ENCODE results near the gene ZDHHC1. TPM values are rescaled to one million over a fixed set of nuclear protein-coding genes. Genes with fewer than 3 reads are reported as not detected.

ZDHHC1 gene
- total and polyA plus RNA-seq, 2 of the 13 experiments (the other 11 are each of a cell fraction or from before 2014, with no cell fraction given): 0.51 to 1.1 TPM

DNA sequence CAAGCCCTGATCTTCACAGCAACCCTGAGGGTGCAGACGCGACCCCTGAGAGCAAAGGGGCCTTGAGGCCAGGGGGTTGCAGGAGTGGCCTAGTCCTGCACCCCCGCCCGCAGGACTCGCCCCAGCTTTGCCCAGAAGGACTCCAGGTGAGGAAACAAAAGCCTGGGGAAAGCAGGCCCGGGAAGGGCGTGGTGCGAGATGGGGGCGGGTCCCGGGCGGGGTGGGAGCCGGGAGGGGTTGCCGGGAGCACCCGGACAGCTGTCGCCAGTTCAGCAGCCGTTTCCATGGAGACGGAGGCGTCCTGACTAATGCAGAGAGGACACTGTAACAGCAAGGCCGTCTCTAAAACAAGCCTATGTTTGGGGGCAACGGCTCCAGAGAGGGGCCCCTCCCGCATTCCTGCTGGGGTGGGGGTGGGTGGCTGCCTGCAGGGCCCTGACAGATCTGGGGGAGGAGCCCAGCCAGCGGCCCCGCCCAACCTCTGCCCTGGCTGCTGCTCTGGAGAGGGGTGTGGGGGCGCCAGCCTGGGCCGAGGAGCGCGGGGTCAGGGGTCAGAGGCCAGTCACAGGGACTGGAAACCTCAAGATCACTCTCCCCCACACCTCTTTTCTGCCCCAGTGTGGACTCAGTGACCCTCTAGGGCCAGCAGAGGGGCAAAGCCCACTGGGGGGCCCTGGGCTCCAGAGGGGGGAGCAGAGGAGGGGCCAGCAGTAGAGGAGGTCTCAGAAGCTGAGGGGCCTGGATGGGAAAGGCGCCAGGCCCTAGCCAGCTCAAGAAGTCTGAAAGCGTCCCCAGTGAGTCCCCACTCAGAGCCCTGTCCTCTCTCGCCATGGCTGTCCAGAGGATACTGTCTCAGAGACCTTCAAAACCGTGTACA, 19.9 kb downstream of the ZDHHC1 start (continued):
- no peak for TF ChIP-seq RERE (CRISPR knock-in tag; IDR thresholded peaks at IDR 0.05; ENCODE audit: low read depth)
- TF ChIP-seq IRF1 (CRISPR knock-in tag; IDR thresholded peaks at IDR 0.05; ENCODE audit: low read depth): no peak
- no peak for TF ChIP-seq SP1 (IDR thresholded peaks at IDR 0.05)
- TF ChIP-seq SP1 (CRISPR knock-in tag; IDR thresholded peaks at IDR 0.05): peak; percentile 56; the same call in 1 of the 2 replicates
- TF ChIP-seq CHCHD3 (CRISPR knock-in tag; IDR thresholded peaks at IDR 0.05): 0 out of 2 replicates have a peak, but pooled peaks have one; percentile 54
- TF ChIP-seq ZNF792 (CRISPR knock-in tag; IDR thresholded peaks at IDR 0.05): 0 out of 2 replicates have a peak, but pooled peaks have one; percentile 41
- TF ChIP-seq MAZ (IDR thresholded peaks at IDR 0.05; ENCODE audit: borderline replicate concordance, low read depth, low read length): peak; percentile 98
- no peak for TF ChIP-seq MAZ (CRISPR knock-in tag; IDR thresholded peaks at IDR 0.05; ENCODE audit: low read depth)
- TF ChIP-seq MTA1 (CRISPR knock-in tag; IDR thresholded peaks at IDR 0.05; ENCODE audit: borderline replicate concordance): peak; percentile 49; the same call in 1 of the 2 replicates
- TF ChIP-seq SMARCC2 (IDR thresholded peaks at IDR 0.05): no peak
- no peak for TF ChIP-seq ZMYM3 (CRISPR knock-in tag; IDR thresholded peaks at IDR 0.05)
- TF ChIP-seq, protein P1, sequence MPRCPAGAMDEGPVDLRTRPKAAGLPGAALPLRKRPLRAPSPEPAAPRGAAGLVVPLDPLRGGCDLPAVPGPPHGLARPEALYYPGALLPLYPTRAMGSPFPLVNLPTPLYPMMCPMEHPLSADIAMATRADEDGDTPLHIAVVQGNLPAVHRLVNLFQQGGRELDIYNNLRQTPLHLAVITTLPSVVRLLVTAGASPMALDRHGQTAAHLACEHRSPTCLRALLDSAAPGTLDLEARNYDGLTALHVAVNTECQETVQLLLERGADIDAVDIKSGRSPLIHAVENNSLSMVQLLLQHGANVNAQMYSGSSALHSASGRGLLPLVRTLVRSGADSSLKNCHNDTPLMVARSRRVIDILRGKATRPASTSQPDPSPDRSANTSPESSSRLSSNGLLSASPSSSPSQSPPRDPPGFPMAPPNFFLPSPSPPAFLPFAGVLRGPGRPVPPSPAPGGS (CRISPR knock-in tag; IDR thresholded peaks at IDR 0.05): 0 out of 2 replicates have a peak, but pooled peaks have one; percentile 62
- TF ChIP-seq SIN3A (IDR thresholded peaks at IDR 0.05; ENCODE audit: borderline replicate concordance, low read depth, low read length): peak; percentile 79; the same call in 1 of the 2 replicates
- TF ChIP-seq, protein P2, sequence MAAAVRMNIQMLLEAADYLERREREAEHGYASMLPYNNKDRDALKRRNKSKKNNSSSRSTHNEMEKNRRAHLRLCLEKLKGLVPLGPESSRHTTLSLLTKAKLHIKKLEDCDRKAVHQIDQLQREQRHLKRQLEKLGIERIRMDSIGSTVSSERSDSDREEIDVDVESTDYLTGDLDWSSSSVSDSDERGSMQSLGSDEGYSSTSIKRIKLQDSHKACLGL (CRISPR knock-in tag; IDR thresholded peaks at IDR 0.05): 0 out of 2 replicates have a peak, but pooled peaks have one; percentile 24
- peak; percentile 45 for TF ChIP-seq ZFY (CRISPR knock-in tag; IDR thresholded peaks at IDR 0.05)
- TF ChIP-seq ZNF207 (IDR thresholded peaks at IDR 0.05; ENCODE audit: borderline replicate concordance): no peak
- peak; percentile 61; the same call in 1 of the 2 replicates for TF ChIP-seq PITX1 (CRISPR knock-in tag; IDR thresholded peaks at IDR 0.05)
- TF ChIP-seq KAT8 (CRISPR knock-in tag; IDR thresholded peaks at IDR 0.05): no peak
- 0 out of 2 replicates have a peak, but pooled peaks have one; percentile 11 for TF ChIP-seq CTCF (CRISPR knock-in tag; IDR thresholded peaks at IDR 0.05)
- no peak for TF ChIP-seq KAT7 (CRISPR knock-in tag; IDR thresholded peaks at IDR 0.05; ENCODE audit: borderline replicate concordance)

All from HepG2 (cell line).